ENCODE data around the gene HEPN1.

DNA sequence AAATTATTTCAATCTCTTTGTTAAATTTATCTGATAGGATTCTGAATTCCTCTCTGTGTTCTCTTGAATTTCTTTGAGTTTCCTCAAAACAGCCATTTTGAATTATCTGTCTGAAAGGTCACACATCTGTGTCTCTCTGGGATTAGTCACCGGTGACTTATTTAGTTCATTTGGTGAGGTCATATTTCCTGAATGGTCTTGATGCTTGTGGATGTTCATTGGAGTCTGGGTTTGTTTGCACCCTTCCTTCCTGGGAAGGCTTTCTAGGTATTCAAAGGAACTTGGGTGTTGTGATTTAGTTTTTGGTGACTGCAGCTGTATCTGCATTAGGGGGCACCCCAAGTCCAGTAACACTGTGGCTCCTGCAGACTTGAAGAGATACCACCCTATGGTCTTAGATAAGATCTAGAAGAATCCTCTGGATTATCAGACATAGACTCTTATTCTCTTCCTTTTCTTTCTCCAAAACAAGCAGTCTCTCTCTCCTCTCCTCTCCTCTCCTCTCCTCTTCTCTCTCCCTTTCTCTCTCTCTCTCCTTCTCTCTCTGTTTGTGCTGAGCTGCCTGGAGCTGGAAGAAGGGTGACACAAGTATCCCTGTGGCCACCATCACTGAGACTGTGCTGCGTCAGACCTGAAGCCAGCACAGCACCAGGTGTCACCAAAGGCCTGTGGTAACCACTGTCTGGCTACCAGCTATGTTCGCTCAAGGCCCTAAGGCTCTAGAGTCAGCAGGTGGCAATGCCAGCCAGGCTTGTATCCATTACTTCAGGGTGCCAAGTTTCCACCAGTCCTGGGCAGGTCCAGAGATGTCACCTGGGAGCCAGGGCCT, 3.3 kb upstream of the HEPN1 start:
- TF ChIP-seq POLR2A (IDR thresholded peaks at IDR 0.05; ENCODE audit: low read depth, low read length) (no peak), POLR2AphosphoS5 (IDR thresholded peaks at IDR 0.05; ENCODE audit: low read depth, low read length) (no peak), SPI1 (IDR thresholded peaks at IDR 0.05; ENCODE audit: low read depth, low read length) (no peak)
